Colonic mucosa (tissue), 4 donors: ENCODE results near the gene RBM20. TPM values are rescaled to one million over a fixed set of nuclear protein-coding genes. Genes with fewer than 3 reads are reported as not detected.

ENCODE experiments used
- DNase-seq: peaks from one replicate; pipeline ENCODE4 v3.0.0-alpha.2; 2020
- H3K27ac ChIP-seq: fragments of 200-600 bp; one replicate; pipeline ENCODE4 v1.8.0; 2021
- H3K27me3 ChIP-seq: fragments of 200-600 bp; one replicate; pipeline ENCODE4 v1.8.0; 2021
- H3K36me3 ChIP-seq: fragments of 200-600 bp; one replicate; pipeline ENCODE4 v1.8.0; 2021
- H3K4me1 ChIP-seq: fragments of 200-600 bp; one replicate; pipeline ENCODE4 v1.8.0; 2021; ENCODE audit warnings: mild to moderate bottlenecking
- H3K4me3 ChIP-seq: fragments of 200-600 bp; one replicate; pipeline ENCODE4 v1.8.0; 2021
- H3K9ac ChIP-seq, 2 donors: one replicate each; pipeline ENCODE4 v1.7.0; 2013; ENCODE audit warnings: control low read depth in 2 of 2, low read depth in 2 of 2, low read length in 2 of 2
- H3K9me3 ChIP-seq: fragments of 200-600 bp; one replicate; pipeline ENCODE4 v1.8.0; 2021
- intact Hi-C: fragments of 100-400 bp; cut with DNase I; formaldehyde crosslinking; loops from one replicate; pipeline ENCODE4 v1.14.1; 2022
- total RNA-seq, 2 donors: library from RNA; stranded (reverse); fragmentation: NEBNext Ultra II Directional in 1 of 2; extraction: Animal tissue kit (Norgen Biotek cat#: 25700) in 1 of 2; gene quantifications; one replicate each; pipeline ENCODE4 v1.2.1, GENCODE V29; 2021
- TF ChIP-seq, protein P1 (sequence below): fragments of 200-600 bp; IDR thresholded peaks from one replicate; pipeline ENCODE4 v1.8.0; 2022; ENCODE audit warnings: antibody characterized with exemption, mild to moderate bottlenecking
- donor health status: healthy.
- donor health status: DM: no; HTN: no; CAD: no.
- donor health status: DM: no; HTN: no; CAD: no.

Gene RBM20
- total RNA-seq, 2 donors from 2014 or later, result 0.49 to 0.80 TPM

DNA sequence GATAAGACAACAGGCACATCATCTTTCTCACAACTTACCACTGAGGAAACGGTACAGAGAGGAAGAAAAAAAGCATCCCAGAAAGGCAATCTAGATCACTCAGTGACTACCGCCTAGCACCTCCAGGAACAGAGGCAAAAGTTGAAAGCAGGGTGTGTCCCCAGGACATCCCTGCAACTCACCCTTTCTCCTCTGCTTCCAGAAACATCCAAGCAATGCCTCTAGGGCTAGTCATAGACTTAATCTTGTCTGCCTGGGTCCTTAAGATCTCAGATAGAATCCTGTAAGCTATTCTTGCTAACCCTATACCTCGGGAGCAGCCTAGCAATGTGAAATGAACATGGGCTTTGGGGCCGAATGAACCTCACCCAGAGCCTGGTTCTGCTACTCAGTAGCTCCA is 208.8 kb downstream of the RBM20 start:
- Histone ChIP-seq H3K27ac (peak overlapping the region; percentile 10), H3K36me3 (no peaks in the 10 kb centered on the region), H3K9me3 (no peaks in the 10 kb centered on the region), H3K27me3 (no peaks in the 10 kb centered on the region), H3K4me1 (peaks cover 15% of the 10 kb centered on the region), H3K4me3 (no peak overlapping the region), H3K9ac (no peak overlapping the region)
- TF ChIP-seq, protein P1, sequence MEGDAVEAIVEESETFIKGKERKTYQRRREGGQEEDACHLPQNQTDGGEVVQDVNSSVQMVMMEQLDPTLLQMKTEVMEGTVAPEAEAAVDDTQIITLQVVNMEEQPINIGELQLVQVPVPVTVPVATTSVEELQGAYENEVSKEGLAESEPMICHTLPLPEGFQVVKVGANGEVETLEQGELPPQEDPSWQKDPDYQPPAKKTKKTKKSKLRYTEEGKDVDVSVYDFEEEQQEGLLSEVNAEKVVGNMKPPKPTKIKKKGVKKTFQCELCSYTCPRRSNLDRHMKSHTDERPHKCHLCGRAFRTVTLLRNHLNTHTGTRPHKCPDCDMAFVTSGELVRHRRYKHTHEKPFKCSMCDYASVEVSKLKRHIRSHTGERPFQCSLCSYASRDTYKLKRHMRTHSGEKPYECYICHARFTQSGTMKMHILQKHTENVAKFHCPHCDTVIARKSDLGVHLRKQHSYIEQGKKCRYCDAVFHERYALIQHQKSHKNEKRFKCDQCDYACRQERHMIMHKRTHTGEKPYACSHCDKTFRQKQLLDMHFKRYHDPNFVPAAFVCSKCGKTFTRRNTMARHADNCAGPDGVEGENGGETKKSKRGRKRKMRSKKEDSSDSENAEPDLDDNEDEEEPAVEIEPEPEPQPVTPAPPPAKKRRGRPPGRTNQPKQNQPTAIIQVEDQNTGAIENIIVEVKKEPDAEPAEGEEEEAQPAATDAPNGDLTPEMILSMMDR, result no peak
- DNase-seq, result peak; percentile 41
- intact Hi-C loops, result no loop called here

GRCh38 chr10:110853921-110854605 is 209.9 kb downstream of the RBM20 start:
- Histone ChIP-seq H3K27me3 (no peaks in the 10 kb centered on the region), H3K9me3 (no peaks in the 10 kb centered on the region), H3K4me1 (peaks cover 17% of the 10 kb centered on the region), H3K27ac (no peak overlapping the region), H3K36me3 (no peaks in the 10 kb centered on the region), H3K9ac (no peak overlapping the region), H3K4me3 (no peak overlapping the region)
- intact Hi-C loops, result no loop called here
- TF ChIP-seq, protein P1, result no peak
- DNase-seq, result no peak

- Histone ChIP-seq H3K9me3 (no peaks in the 10 kb centered on the region), H3K36me3 (no peaks in the 10 kb centered on the region), H3K27me3 (no peaks in the 10 kb centered on the region), H3K4me1 (peaks cover 36% of the 10 kb centered on the region), H3K9ac (peak overlapping the region in 1 of 2 donors; percentile 72), H3K4me3 (no peak overlapping the region), H3K27ac (peak overlapping the region; percentile 93)
- TF ChIP-seq, protein P1, result no peak
- intact Hi-C loops, result no loop called here
- DNase-seq, result peak; percentile 79
These were observed 213.4 kb downstream of the RBM20 start for GRCh38 chr10:110857265-110858171.

DNA sequence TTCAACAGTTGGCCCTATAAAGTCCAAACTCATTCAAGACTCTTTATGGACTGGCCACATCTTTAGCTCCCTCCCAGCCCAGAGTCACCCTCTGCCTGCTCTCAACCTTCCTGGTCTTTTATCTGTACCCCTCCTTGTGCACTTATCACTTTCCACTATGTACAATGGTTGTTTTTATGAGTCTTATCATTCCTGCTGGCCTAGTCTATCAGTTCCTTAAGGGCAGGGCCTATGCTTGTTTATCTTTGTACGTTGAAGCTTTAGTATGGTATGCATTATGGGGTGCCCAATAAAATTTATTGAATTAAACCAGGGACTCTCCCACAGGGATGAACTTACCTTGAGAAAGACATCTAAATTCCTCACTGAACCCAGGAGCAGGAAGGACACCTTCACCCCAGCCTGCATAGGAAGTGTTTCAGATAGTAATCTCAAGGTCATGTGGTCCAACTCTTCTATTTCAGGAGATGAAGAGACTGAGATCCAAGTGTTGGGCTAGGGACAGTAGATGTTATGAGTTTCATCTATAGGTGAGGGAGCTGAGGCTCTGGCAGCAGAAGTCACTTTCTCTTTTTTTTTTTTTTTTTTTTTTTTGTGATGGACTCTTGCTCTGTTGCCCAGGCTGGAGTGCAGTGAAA is 214.3 kb downstream of the RBM20 start:
- Histone ChIP-seq H3K27ac (peak overlapping the region; percentile 93), H3K36me3 (no peaks in the 10 kb centered on the region), H3K4me3 (no peak overlapping the region), H3K9me3 (no peaks in the 10 kb centered on the region), H3K27me3 (no peaks in the 10 kb centered on the region), H3K9ac (peak overlapping the region in 1 of 2 donors; percentile 72), H3K4me1 (peaks cover 31% of the 10 kb centered on the region)
- intact Hi-C loops, result no loop called here
- peak; percentile 69 for DNase-seq
- TF ChIP-seq, protein P1, result no peak

DNA sequence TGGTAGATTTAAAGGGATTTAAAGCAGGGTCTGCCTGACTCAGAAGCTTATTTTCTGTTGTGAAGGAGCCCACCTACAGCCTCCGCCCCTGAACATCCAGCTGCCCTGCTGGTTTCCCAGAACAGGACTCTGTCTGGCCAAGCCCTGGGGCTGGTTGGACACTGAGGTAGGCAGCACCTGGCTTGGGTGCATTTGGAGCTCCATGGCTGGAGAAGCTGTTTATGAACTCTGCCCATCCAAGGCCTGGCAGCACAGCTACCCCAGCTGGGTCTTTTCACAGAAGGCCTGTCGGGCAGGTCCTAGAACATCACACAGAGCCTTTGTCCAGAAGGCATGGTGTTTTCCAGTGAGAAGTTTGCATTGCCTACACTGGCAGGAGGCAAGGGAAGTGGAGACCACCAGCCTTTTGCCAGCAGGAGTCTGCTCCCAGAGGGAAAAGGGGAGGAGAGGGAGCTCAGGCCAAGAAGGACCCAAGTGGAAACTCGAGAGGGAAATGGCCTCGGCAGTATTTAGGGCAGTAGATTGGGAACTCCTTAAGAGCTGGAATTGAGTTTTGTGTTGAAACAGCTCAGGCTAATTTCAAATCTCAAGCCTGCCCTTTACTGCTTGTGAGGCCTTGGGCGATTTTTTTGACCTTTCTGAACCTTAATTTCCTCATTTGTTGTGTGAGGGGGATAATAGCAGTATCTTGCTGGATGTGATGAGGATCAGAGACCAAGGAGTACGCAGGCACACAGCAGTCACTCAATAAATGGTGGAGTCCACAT is 215.3 kb downstream of the RBM20 start:
- H3K27me3 ChIP-seq, result no peaks in the 10 kb centered on the region
- H3K36me3 ChIP-seq, result no peaks in the 10 kb centered on the region
- no peak overlapping the region for H3K4me3 ChIP-seq
- no peaks in the 10 kb centered on the region for H3K9me3 ChIP-seq
- peak overlapping the region; percentile 93 for H3K27ac ChIP-seq
- peaks cover 31% of the 10 kb centered on the region for H3K4me1 ChIP-seq
- TF ChIP-seq, protein P1, result no peak
- H3K9ac ChIP-seq, result peak overlapping the region; percentile 26 to 88
- intact Hi-C loops, result no loop called here
- DNase-seq, result peak; percentile 21
